Right cardiac atrium (tissue), 5 donors: Measurements from ENCODE around the gene MACROD2. TPM values are rescaled to one million over a fixed set of nuclear protein-coding genes. Genes with fewer than 3 reads are reported as not detected.
"Not testable (repeated sequence)": the region's sequence is repeated elsewhere in the genome, so short reads cannot be mapped to it uniquely, and the experiment has no call there.

Experiments
- ATAC-seq, 2 donors: fragments of 200-7000 bp; cut with Tn5 transposase; one replicate each; pipeline versions ENCODE4 v1.8.0 to v1.9.1; 2020; ENCODE audit warnings: moderate library complexity in 2 of 2, mild to moderate bottlenecking in 1 of 2
- DNase-seq, 3 donors: peaks; one replicate each; pipeline ENCODE4 v3.0.0-alpha.2; 2020
- H3K27ac ChIP-seq: one replicate; pipeline ENCODE4 v1.5.1; 2013; ENCODE audit warnings: mild to moderate bottlenecking, low read length, control low read depth, moderate library complexity
- H3K27me3 ChIP-seq: one replicate; pipeline ENCODE4 v1.6.1; 2013; ENCODE audit not compliant: control insufficient read depth, insufficient read depth
- H3K4me1 ChIP-seq: one replicate; pipeline ENCODE4 v1.6.1; 2013; ENCODE audit warnings: low read length; ENCODE audit not compliant: control insufficient read depth, insufficient read depth
- H3K4me3 ChIP-seq: one replicate; pipeline ENCODE4 v1.5.1; 2013; ENCODE audit warnings: low read length, control low read depth
- H3K9me3 ChIP-seq: one replicate; pipeline ENCODE4 v1.6.1; 2013; ENCODE audit warnings: low read length; ENCODE audit not compliant: control insufficient read depth
- WGBS: extraction: QIAGEN DNeasy Blood & Tissue Kit; methylation state at CpG from one replicate; pipeline ENCODE4 v1.1.7; 2013; 5-methylcytosine and 5-hydroxymethylcytosine counted together
- intact Hi-C, 4 donors: fragments of 100-400 bp; cut with DNase I; formaldehyde crosslinking; loops; one replicate each; pipeline versions ENCODE4 v1.11.0 to v1.14.0; 2022 to 2023
- polyA plus RNA-seq: library from polyadenylated mRNA; stranded (reverse); fragments of 200-250 nt; gene quantifications from one replicate; pipeline ENCODE4 v1.2.3, GENCODE V29; 2013
- total RNA-seq, 4 donors: library from RNA; stranded (reverse); fragmentation: NEBNext Ultra II Directional; extraction: Animal tissue kit (Norgen Biotek cat#: 25700); gene quantifications; one replicate each; pipeline ENCODE4 v1.2.1, GENCODE V29; 2021
- donor health status: healthy with polysubstance abuse.
- donor health status: DM: no; HTN: yes; CAD: no.
- donor health status: DM: no; HTN: no; CAD: no.
- donor health status: DM: no; HTN: yes; CAD: no; lungs with severe emphysema.
- donor health status: DM: yes; HTN: yes; CAD: no.

Gene MACROD2
- total and polyA plus RNA-seq, 5 donors = 0.61 to 4.4 (median 2.4) TPM

DNA sequence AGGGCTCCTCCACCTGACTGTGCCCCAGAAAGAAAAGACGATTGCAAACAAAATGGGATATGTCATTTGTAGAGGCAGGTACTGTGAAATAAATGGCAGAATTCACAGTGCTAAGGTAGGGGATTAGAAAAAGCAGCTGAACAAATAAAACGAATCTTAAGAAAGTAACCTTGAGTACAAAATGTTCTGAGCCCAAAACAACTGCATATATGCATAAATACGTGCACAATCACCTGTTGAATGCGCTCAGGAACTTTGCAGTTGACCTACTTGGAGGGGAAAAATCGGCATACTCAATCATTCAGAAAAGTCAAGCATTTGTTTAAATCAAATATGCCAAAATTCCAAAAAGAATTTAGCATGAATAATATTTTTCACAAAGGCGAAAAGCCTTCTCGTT is 1114.2 kb downstream of the MACROD2 start:
- Histone ChIP-seq H3K9me3 (no peaks in the 10 kb centered on the region), H3K27me3 (no peaks in the 10 kb centered on the region), H3K4me3 (no peak overlapping the region), H3K4me1 (no peaks in the 10 kb centered on the region), H3K27ac (no peak overlapping the region)
- 86% methylated on average over 7 of the region's 7 CpGs for WGBS
- intact Hi-C loops = no loop called here
- DNase-seq (no peak), ATAC-seq (no peak)

DNA sequence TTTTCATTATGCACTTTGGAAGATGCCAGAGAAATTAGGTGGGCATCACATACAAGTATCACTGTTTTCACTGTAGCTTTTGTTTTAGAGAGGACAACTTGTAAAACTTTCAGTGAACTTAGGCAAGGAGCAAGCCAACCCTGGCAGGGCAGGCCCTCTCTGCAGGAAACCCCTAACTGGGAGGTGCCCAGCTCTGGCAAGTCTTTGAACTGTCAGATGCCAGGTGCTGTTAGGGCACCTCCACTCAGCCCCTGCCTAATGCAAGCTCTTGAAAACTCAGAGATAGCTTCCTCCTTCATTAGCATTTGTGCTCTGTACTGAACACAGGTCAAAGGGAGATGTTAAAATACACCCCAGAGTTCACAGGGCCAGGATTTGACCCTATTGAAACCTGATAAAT is 1116.3 kb downstream of the MACROD2 start:
- H3K4me1 ChIP-seq = no peaks in the 10 kb centered on the region
- H3K9me3 ChIP-seq = no peaks in the 10 kb centered on the region
- H3K4me3 ChIP-seq = no peak overlapping the region
- H3K27ac ChIP-seq = no peak overlapping the region
- intact Hi-C loops = loop anchor here in 1 of 4 donors (5.0 kb wide), 1 partner anchor 209 kb away; no protein-coding TSS in a partner anchor
- DNase-seq (no peak), ATAC-seq (no peak)
- no peaks in the 10 kb centered on the region for H3K27me3 ChIP-seq

DNA sequence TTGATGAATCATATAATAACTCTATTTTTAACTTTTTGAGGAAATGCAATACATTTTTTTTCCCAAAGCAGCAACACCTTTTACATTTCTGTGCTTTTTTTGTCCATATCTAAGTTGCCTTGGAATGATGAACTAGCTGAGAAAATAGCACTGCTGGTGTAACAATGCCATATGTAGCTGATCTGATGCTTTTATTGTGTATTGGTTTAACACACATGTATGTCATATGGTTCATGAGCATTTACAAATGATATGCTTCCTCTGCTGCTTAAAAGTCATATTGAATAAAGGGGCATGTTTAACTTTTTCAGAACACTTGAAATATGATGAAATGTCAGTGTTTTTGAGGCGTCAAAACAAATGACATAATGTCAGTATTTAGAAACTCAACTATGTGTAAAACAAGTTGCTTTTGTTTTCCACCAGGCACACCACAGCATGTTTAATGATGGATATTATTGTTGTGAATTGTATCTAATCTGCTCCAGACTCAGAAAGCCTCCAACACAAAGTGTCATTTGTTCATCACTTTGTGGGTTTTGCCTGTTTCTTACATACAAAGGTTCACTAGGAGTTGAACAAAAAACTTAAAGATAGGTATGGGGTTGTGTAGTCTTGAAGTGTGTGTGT is 1117.9 kb downstream of the MACROD2 start:
- ATAC-seq = no peak
- no peaks in the 10 kb centered on the region for H3K4me1 ChIP-seq
- 63% methylated on average over 1 of the region's 1 CpG for WGBS
- no peak for DNase-seq
- no peaks in the 10 kb centered on the region for H3K9me3 ChIP-seq
- H3K4me3 ChIP-seq = no peak overlapping the region
- H3K27me3 ChIP-seq = no peaks in the 10 kb centered on the region
- intact Hi-C loops = loop anchor here in 1 of 4 donors (5.0 kb wide), 1 partner anchor 211 kb away; no protein-coding TSS in a partner anchor
- no peak overlapping the region for H3K27ac ChIP-seq

DNA sequence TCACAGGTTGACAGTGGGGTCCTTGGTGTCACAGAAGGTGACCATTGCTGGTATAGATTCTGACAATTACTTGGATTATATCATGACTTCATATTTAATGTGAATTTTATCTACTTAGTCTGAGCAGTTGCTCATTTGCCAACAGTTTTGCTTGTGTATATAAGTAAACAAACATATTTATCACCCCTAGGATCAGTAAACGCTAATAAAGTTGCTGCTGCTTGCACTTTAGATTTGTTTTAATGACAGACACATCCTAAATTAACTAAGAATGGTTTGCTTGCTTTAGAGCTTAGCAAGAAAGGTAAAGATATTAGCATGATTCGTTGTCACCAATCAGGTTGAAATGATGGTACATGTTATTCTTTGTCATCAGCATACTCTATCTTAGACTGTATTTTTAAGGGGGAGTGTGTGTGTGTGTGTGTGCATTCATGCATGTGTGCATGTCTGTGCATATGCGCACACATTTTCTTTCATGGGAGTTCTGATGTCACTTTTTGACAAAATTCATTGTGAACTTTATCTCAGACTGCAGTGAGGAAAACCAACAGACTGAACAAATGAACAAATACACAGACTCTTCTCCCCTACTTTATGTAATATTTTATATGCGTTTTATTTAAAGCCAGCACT is 1124.7 kb downstream of the MACROD2 start:
- Histone ChIP-seq H3K4me3 (no peak overlapping the region), H3K27ac (no peak overlapping the region), H3K9me3 (no peaks in the 10 kb centered on the region), H3K27me3 (no peaks in the 10 kb centered on the region), H3K4me1 (no peaks in the 10 kb centered on the region)
- DNase-seq = no peak
- ATAC-seq = no peak
- intact Hi-C loops = no loop called here
- 81% methylated on average over 4 of the region's 4 CpGs for WGBS

DNA sequence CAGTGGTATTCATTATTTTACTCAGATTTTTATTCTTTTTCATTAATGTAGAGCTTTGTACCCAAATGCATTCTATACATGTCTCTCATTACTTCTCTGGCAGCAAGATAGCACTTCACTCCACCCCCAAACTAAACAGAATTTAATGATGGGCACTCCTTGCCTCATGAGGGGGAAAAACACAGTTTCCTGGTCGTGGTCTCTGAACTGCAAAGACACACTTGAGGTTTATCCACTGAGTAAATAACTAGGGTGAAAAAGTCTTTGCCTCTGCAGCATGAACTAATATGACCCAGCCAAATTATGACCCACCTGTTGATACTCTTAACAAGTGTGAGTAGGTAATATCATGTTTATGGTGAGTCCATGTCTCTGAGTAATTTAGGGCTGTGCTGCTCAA is 1127.3 kb downstream of the MACROD2 start:
- no peak overlapping the region for H3K4me3 ChIP-seq
- H3K4me1 ChIP-seq = no peaks in the 10 kb centered on the region
- 71% methylated on average over 1 of the region's 1 CpG for WGBS
- no peak overlapping the region for H3K27ac ChIP-seq
- no peak for ATAC-seq
- DNase-seq = no peak
- H3K9me3 ChIP-seq = no peaks in the 10 kb centered on the region
- no peaks in the 10 kb centered on the region for H3K27me3 ChIP-seq
- intact Hi-C loops = no loop called here

DNA sequence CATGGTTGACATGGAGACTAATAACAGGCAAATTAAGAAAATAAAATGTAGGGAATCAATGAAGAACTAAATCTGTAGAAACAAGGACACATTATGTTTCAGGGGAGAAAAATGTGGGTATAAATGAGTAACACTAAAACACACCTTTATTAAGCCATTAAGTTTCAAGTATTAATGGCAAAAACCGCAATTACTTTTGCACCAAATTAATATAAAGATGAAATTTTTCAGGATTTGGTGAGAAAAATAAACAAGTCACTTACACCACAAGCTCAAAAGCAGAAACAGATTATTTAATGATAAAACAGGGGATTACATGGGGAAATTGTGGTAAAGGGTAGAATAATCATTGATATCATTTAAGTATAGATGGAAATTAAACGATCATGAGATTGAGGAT is 1135.9 kb downstream of the MACROD2 start:
- Histone ChIP-seq H3K27me3 (no peaks in the 10 kb centered on the region), H3K4me3 (no peak overlapping the region), H3K27ac (no peak overlapping the region), H3K9me3 (no peaks in the 10 kb centered on the region), H3K4me1 (no peaks in the 10 kb centered on the region)
- DNase-seq = no peak
- intact Hi-C loops = no loop called here
- no peak for ATAC-seq
- 86% methylated on average over 2 of the region's 2 CpGs for WGBS

DNA sequence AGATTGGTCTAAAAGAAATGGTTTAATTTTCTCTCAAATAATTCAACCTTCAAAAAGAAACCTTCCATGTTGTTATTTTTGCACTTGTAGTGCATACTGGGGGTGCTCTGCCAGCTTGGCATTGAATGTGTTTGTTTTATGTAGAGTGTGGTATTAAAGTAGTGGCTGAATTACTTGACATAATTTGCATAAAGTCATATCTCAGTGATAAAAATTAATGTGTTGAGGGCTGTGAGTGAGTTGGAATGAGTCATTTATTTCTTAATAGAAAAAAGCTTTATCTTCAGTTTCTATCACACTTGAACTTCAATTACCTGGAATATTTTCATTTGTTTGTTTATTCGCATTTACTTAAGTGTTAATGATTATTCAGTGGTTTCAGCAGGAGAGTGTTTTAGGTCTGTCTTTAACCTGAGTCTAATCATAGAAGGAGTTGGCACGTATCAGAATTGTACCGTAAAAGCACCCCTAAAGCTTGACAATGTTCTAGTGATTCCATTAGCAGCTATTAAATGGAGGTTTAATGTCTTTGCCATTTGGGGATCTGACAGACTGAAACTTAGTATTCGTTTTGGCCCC is 1143.3 kb downstream of the MACROD2 start:
- WGBS = 82% methylated on average over 4 of the region's 4 CpGs
- intact Hi-C loops = no loop called here

DNA sequence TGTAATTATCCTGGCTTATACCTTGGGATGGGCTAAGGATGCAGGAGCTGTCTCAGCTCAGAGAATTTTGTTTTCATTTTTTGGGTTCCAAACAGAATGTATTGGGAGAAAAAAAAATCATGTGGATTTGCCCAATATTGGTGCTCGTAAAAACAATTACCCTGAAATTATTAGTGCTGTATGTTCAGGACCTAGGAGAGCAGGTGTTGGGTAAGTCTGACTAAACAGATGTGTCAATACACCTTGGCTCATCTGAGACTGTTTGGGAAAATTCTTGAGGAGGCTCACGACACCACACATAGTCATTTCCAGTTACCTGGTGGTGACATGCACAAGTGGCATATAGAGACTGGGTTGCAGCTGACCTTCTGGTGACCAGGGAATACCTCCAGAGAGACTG is 1144.2 kb downstream of the MACROD2 start:
- ATAC-seq = no peak
- Histone ChIP-seq H3K4me1 (no peaks in the 10 kb centered on the region), H3K27ac (no peak overlapping the region), H3K27me3 (no peaks in the 10 kb centered on the region), H3K4me3 (no peak overlapping the region), H3K9me3 (no peaks in the 10 kb centered on the region)
- DNase-seq = no peak
- intact Hi-C loops = no loop called here
- 82% methylated on average over 2 of the region's 2 CpGs for WGBS

More for the DNA sequence above, 1143.3 kb downstream of the MACROD2 start:
- no peaks in the 10 kb centered on the region for H3K27me3 ChIP-seq
- H3K9me3 ChIP-seq = no peaks in the 10 kb centered on the region
- no peak overlapping the region for H3K4me3 ChIP-seq
- no peak overlapping the region for H3K27ac ChIP-seq
- no peak for ATAC-seq
- no peaks in the 10 kb centered on the region for H3K4me1 ChIP-seq
- no peak for DNase-seq

DNA sequence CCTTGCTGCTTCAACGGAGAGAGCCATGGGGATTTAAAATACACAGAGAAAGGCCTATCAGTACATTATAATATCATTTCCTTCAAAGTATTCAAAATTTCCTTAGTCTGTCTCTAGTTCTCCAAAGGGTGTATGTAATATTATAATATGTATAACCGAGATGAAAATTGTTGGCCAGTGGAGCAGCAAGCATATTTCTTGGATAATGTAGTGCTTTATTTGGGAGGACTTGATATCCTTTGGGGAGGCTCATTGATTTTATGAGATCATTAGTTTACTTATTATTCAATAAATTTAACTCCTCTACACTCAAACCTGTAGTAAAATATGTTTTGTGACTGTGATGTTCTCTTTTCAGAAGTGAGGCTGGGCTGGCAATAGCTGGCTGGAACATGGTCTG is 1145.0 kb downstream of the MACROD2 start:
- no peak for ATAC-seq
- H3K4me1 ChIP-seq = no peaks in the 10 kb centered on the region
- H3K9me3 ChIP-seq = no peaks in the 10 kb centered on the region
- intact Hi-C loops = no loop called here
- H3K4me3 ChIP-seq = no peak overlapping the region
- H3K27ac ChIP-seq = no peak overlapping the region
- DNase-seq = no peak
- no peaks in the 10 kb centered on the region for H3K27me3 ChIP-seq
- 58% methylated on average over 2 of the region's 2 CpGs for WGBS

DNA sequence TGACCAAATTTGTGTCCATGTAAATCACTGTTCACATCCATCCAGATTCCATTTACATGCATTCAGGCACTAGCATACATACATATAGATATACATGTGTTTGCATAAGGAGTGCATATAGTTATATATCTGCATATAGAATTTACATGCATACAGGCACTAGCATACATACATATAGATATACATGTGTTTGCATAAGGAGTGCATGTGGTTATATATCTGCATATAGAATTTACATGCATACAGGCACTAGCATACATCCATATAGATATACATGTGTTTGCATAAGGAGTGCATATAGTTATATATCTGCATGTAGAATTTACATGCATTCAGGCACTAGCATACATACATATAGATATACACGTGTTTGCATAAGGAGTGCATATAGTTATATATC is 1145.6 kb downstream of the MACROD2 start:
- ATAC-seq, DNase-seq: not testable (repeated sequence)

DNA sequence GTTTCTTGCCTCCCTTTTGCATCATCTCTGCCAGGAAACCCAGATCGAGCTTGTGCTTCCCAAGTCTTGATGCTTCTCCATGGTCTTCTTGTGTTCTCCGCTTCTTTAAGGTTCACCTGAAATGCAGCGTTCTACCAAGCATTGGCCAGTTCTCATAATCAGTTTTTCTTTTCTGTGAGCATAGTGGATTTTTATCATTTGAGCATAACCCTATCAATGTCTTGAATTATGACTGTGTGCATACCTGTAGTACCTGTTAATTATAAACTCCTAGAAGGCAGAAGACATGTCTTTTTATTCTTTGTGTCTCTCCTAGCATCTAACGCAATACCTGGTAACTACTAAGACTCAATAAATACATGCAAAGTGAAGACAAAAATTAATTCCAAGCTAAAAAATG is 1146.5 kb downstream of the MACROD2 start:
- intact Hi-C loops = no loop called here
- no peak overlapping the region for H3K4me3 ChIP-seq
- H3K27ac ChIP-seq = no peak overlapping the region
- H3K4me1 ChIP-seq = no peaks in the 10 kb centered on the region
- 83% methylated on average over 4 of the region's 4 CpGs for WGBS
- DNase-seq (no peak), ATAC-seq (no peak)
- no peaks in the 10 kb centered on the region for H3K27me3 ChIP-seq
- no peaks in the 10 kb centered on the region for H3K9me3 ChIP-seq

More for the DNA sequence above, 1145.6 kb downstream of the MACROD2 start:
- H3K27ac ChIP-seq, intact Hi-C loops, H3K4me1 ChIP-seq, H3K9me3 ChIP-seq, H3K4me3 ChIP-seq, H3K27me3 ChIP-seq: not testable (repeated sequence)
- WGBS = 91% methylated on average over 1 of the region's 1 CpG
